GM12878 (cell line): ENCODE data around the gene MARCHF2. TPM values are rescaled to one million over a fixed set of nuclear protein-coding genes. Genes with fewer than 3 reads are reported as not detected.

Experiments used
- ATAC-seq: fragments of 200-7000 bp; cut with Tn5 transposase; 3 replicates; pipeline ENCODE4 v1.9.1; 2020; ENCODE audit warnings: mild to moderate bottlenecking, moderate library complexity
- BruUV-seq: library from RNA; stranded (reverse); fragments of 400-500 nt; replicated peaks from 2 replicates; lab custom pipeline; 2021; lab: Mats Ljungman, UMichigan
- CTCF ChIA-PET: fragments of 300-600 bp; sonication (Branson Sonifier 250); formaldehyde crosslinking; extraction: SDS; loops from one replicate; lab custom pipeline; 2021; ENCODE audit warnings: inconsistent platforms; lab: Yijun Ruan, JAX
- POLR2A ChIA-PET: fragments of 350-600 bp; formaldehyde crosslinking; extraction: SDS; loops from one replicate; lab custom pipeline; 2021; ENCODE audit warnings: inconsistent platforms; lab: Charles Lee
- RAD21 ChIA-PET: fragments of 300-600 bp; sonication (Branson Sonifier 250); formaldehyde crosslinking; loops from one replicate; lab custom pipeline; 2023; ENCODE audit warnings: antibody characterized with exemption; ENCODE audit not compliant: unreplicated experiment; lab: Charles Lee
- SMC1A ChIA-PET: fragments of 300-600 bp; sonication (Branson Sonifier 250); formaldehyde crosslinking; loops from one replicate; lab custom pipeline; 2023; ENCODE audit not compliant: unreplicated experiment, uncharacterized antibody; lab: Charles Lee
- DNase-seq: peaks from one replicate; pipeline ENCODE4 v3.0.0-alpha.2; 2011; ENCODE audit warnings: low read depth, low spot score
- FAIRE-seq: peaks from 3 replicates; lab custom pipeline; 2011; peaks lifted over from hg19 to GRCh38; lab: Jason Lieb, UNC
- H2AFZ ChIP-seq: 2 replicates; pipeline ENCODE4 v1.6.0; 2011; ENCODE audit warnings: low read depth, low read length, control low read depth; ENCODE audit not compliant: control insufficient read depth
- H3K27ac ChIP-seq: 2 replicates; pipeline ENCODE4 v1.5.1; 2011; ENCODE audit warnings: control low read depth; ENCODE audit not compliant: control insufficient read depth, insufficient read depth
- H3K27me3 ChIP-seq, 2 experiments: replicated peaks in 1 of 2; 2 replicates each; pipeline versions ENCODE4 v1.6.0 to v1.6.1; 2011; ENCODE audit warnings: low read length in 1 of 2; ENCODE audit not compliant: control insufficient read depth in 2 of 2, insufficient read depth in 2 of 2
- H3K36me3 ChIP-seq, 2 experiments: 2 replicates each; pipeline ENCODE4 v1.5.1; 2011; ENCODE audit warnings: low read length in 1 of 2; ENCODE audit not compliant: control insufficient read depth in 2 of 2, insufficient read depth in 2 of 2
- H3K4me1 ChIP-seq: 2 replicates; pipeline ENCODE4 v1.6.1; 2011; ENCODE audit warnings: mild to moderate bottlenecking, low read length, moderate library complexity, mixed read lengths; ENCODE audit not compliant: control insufficient read depth, insufficient read depth
- H3K4me2 ChIP-seq: 2 replicates; pipeline ENCODE4 v1.6.0; 2011; ENCODE audit warnings: control low read depth; ENCODE audit not compliant: control insufficient read depth, insufficient read depth
- H3K4me3 ChIP-seq: fragments of 200-600 bp; sonication (generic); 2 replicates; pipeline ENCODE4 v1.5.1; 2016
- H3K79me2 ChIP-seq: 2 replicates; pipeline ENCODE4 v1.6.0; 2011; ENCODE audit warnings: low read length; ENCODE audit not compliant: control insufficient read depth, insufficient read depth
- H3K9ac ChIP-seq: 2 replicates; pipeline ENCODE4 v1.8.0; 2011; ENCODE audit warnings: low read length, control low read depth, mixed read lengths; ENCODE audit not compliant: control insufficient read depth, insufficient read depth
- H3K9me3 ChIP-seq: replicated peaks from 3 replicates; pipeline ENCODE4 v1.5.1; 2011; ENCODE audit warnings: mild to moderate bottlenecking, low read length; ENCODE audit not compliant: control insufficient read depth, insufficient read depth
- H4K20me1 ChIP-seq: 2 replicates; pipeline ENCODE4 v1.6.0; 2011; ENCODE audit not compliant: control insufficient read depth, insufficient read depth
- BMI1 ChIP-seq: fragments of 450-650 bp; IDR thresholded peaks from 2 replicates; pipeline ENCODE4 v1.6.1; 2016; ENCODE audit warnings: mild to moderate bottlenecking, moderate library complexity, borderline replicate concordance
- CHD2 ChIP-seq: IDR thresholded peaks from 2 replicates; pipeline ENCODE4 v1.6.1; 2011; ENCODE audit warnings: low read depth, low read length, improper control_type of control experiment, borderline replicate concordance
- FOXK2 ChIP-seq: fragments of 450-650 bp; IDR thresholded peaks from 2 replicates; pipeline ENCODE4 v1.6.1; 2017; ENCODE audit warnings: mild to moderate bottlenecking, moderate library complexity
- JUND ChIP-seq: IDR thresholded peaks from 2 replicates; pipeline ENCODE4 v1.6.1; 2012; ENCODE audit warnings: low read depth, mild to moderate bottlenecking, low read length, improper control_type of control experiment, moderate library complexity
- KDM1A ChIP-seq: fragments of 200-600 bp; sonication (generic); IDR thresholded peaks from 2 replicates; pipeline ENCODE4 v1.6.1; 2016; ENCODE audit warnings: borderline replicate concordance
- SPI1 ChIP-seq: IDR thresholded peaks from 2 replicates; pipeline ENCODE4 v1.6.1; 2011; ENCODE audit warnings: low read depth, mild to moderate bottlenecking, low read length, moderate library complexity, borderline replicate concordance; ENCODE audit not compliant: insufficient read depth
- TARDBP ChIP-seq: IDR thresholded peaks from 2 replicates; pipeline ENCODE4 v1.6.1; 2016; ENCODE audit warnings: borderline replicate concordance
- WRNIP1 ChIP-seq: IDR thresholded peaks from 2 replicates; pipeline ENCODE4 v1.6.1; 2011; ENCODE audit warnings: low read depth, low read length, improper control_type of control experiment, borderline replicate concordance
- ZZZ3 ChIP-seq: IDR thresholded peaks from 2 replicates; pipeline ENCODE4 v1.6.1; 2011; ENCODE audit warnings: low read depth; ENCODE audit not compliant: control insufficient read depth, insufficient read length
- WGBS: methylation state at CpG from one replicate; pipeline ENCODE4 v1.1.6; 2016; ENCODE audit warnings: low lambda C conversion rate; ENCODE audit not compliant: insufficient replicate concordance, insufficient coverage; ENCODE audit errors: missing lambda C conversion rate; 5-methylcytosine and 5-hydroxymethylcytosine counted together
- in situ Hi-C: fragments of 300-500 bp; cut with MboI; formaldehyde crosslinking; loops from 9 replicates; pipeline ENCODE4 v1.14.3; 2018; ENCODE audit warnings: mixed read lengths
- intact Hi-C: fragments of 100-400 bp; cut with micrococcal nuclease; formaldehyde crosslinking; loops from one replicate; pipeline ENCODE4 v1.14.2; 2022; ENCODE audit not compliant: unreplicated experiment
- polyA plus RNA-seq, 11 experiments: library from polyadenylated mRNA; depleted of rRNA in 4 of 11; unstranded in 6 of 11; stranded (reverse) in 5 of 11; fragments of >200 nt; fragmentation: Nextera tagmentation in 4 of 11; fragmentation: Illumina TruSeq in 1 of 11; extraction: Ambion mirVana in 4 of 11; extraction: Trizol in 1 of 11; gene quantifications; 1 replicate in 1 of 11; 2 replicates in 10 of 11; pipeline versions ENCODE4 v1.2.1 to v1.2.3, GENCODE V29; 2011 to 2016; ENCODE audit warnings: inconsistent platforms in 2 of 11, missing spikeins in 2 of 11, low read depth in 1 of 11
- total RNA-seq, 4 experiments: library from RNA; depleted of rRNA in 3 of 4; stranded (reverse); fragments of >200 nt in 3 of 4; fragmentation: Illumina TruSeq in 1 of 4; extraction: Trizol in 1 of 4; gene quantifications; 2 replicates each; pipeline versions ENCODE4 v1.2.1 to v1.2.3, GENCODE V29; 2013 to 2021
- TF ChIP-seq, protein P1 (sequence below): fragments of 450-650 bp; IDR thresholded peaks from 2 replicates; pipeline ENCODE4 v1.6.1; 2017; ENCODE audit warnings: mild to moderate bottlenecking, low read depth, inconsistent platforms; ENCODE audit not compliant: poor library complexity, severe bottlenecking
- TF ChIP-seq, protein P2 (sequence below): fragments of 450-650 bp; IDR thresholded peaks from 2 replicates; pipeline ENCODE4 v1.6.1; 2016; ENCODE audit warnings: mild to moderate bottlenecking, moderate library complexity, borderline replicate concordance
- TF ChIP-seq, protein P3 (sequence below): fragments of 450-650 bp; formaldehyde crosslinking; IDR thresholded peaks from 2 replicates; pipeline ENCODE4 v1.4.0; 2020; ENCODE audit warnings: mild to moderate bottlenecking, moderate library complexity

Gene MARCHF2
- total and polyA plus RNA-seq, 10 of the 15 experiments (the other 5 are each of a cell fraction or from before 2014, with no cell fraction given): 1.6 to 30.3 (median 10.8) TPM

- TF ChIP-seq CHD2: no peak
Observed at GRCh38 chr19:8430650-8431049, 17.5 kb downstream of the MARCHF2 start (continued).

- intact Hi-C loops (no loop called here), in situ Hi-C loops (no loop called here)
- H3K4me1 ChIP-seq: no peaks in the 10 kb centered on the region
- 95% methylated on average over 12 of the region's 12 CpGs for WGBS
- no peak overlapping the region for H3K4me2 ChIP-seq
- no peaks in the 10 kb centered on the region for H4K20me1 ChIP-seq
- no peak overlapping the region for H3K4me3 ChIP-seq
- SMC1A ChIA-PET: no interaction called here
- CTCF ChIA-PET: interaction anchor here (0.5 kb wide), 1 partner anchor 19 kb away, joined by 3 read pairs; no protein-coding TSS in a partner anchor
- DNase-seq: no peak
- no peaks in the 10 kb centered on the region for H3K79me2 ChIP-seq
- no peaks in the 10 kb centered on the region for H3K9me3 ChIP-seq
- no TSS peak for BruUV-seq
- no peaks in the 10 kb centered on the region for H3K27me3 ChIP-seq
- no peak for ATAC-seq
- RAD21 ChIA-PET: no interaction called here
- H3K27ac ChIP-seq: no peak overlapping the region
- FAIRE-seq: no peak
- no peaks in the 10 kb centered on the region for H3K36me3 ChIP-seq
- POLR2A ChIA-PET: no interaction called here
- H2AFZ ChIP-seq: no peak overlapping the region
- no peak overlapping the region for H3K9ac ChIP-seq
- TF ChIP-seq SPI1: no peak
- no peak for TF ChIP-seq KDM1A
- TF ChIP-seq FOXK2: no peak
- no peak for TF ChIP-seq WRNIP1
- no peak for TF ChIP-seq BMI1
- TF ChIP-seq, protein P1, sequence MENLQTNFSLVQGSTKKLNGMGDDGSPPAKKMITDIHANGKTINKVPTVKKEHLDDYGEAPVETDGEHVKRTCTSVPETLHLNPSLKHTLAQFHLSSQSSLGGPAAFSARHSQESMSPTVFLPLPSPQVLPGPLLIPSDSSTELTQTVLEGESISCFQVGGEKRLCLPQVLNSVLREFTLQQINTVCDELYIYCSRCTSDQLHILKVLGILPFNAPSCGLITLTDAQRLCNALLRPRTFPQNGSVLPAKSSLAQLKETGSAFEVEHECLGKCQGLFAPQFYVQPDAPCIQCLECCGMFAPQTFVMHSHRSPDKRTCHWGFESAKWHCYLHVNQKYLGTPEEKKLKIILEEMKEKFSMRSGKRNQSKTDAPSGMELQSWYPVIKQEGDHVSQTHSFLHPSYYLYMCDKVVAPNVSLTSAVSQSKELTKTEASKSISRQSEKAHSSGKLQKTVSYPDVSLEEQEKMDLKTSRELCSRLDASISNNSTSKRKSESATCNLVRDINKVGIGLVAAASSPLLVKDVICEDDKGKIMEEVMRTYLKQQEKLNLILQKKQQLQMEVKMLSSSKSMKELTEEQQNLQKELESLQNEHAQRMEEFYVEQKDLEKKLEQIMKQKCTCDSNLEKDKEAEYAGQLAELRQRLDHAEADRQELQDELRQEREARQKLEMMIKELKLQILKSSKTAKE: no peak
- TF ChIP-seq JUND: no peak
- TF ChIP-seq, protein P2, sequence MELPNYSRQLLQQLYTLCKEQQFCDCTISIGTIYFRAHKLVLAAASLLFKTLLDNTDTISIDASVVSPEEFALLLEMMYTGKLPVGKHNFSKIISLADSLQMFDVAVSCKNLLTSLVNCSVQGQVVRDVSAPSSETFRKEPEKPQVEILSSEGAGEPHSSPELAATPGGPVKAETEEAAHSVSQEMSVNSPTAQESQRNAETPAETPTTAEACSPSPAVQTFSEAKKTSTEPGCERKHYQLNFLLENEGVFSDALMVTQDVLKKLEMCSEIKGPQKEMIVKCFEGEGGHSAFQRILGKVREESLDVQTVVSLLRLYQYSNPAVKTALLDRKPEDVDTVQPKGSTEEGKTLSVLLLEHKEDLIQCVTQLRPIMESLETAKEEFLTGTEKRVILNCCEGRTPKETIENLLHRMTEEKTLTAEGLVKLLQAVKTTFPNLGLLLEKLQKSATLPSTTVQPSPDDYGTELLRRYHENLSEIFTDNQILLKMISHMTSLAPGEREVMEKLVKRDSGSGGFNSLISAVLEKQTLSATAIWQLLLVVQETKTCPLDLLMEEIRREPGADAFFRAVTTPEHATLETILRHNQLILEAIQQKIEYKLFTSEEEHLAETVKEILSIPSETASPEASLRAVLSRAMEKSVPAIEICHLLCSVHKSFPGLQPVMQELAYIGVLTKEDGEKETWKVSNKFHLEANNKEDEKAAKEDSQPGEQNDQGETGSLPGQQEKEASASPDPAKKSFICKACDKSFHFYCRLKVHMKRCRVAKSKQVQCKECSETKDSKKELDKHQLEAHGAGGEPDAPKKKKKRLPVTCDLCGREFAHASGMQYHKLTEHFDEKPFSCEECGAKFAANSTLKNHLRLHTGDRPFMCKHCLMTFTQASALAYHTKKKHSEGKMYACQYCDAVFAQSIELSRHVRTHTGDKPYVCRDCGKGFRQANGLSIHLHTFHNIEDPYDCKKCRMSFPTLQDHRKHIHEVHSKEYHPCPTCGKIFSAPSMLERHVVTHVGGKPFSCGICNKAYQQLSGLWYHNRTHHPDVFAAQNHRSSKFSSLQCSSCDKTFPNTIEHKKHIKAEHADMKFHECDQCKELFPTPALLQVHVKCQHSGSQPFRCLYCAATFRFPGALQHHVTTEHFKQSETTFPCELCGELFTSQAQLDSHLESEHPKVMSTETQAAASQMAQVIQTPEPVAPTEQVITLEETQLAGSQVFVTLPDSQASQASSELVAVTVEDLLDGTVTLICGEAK: no peak
- TF ChIP-seq, protein P3, sequence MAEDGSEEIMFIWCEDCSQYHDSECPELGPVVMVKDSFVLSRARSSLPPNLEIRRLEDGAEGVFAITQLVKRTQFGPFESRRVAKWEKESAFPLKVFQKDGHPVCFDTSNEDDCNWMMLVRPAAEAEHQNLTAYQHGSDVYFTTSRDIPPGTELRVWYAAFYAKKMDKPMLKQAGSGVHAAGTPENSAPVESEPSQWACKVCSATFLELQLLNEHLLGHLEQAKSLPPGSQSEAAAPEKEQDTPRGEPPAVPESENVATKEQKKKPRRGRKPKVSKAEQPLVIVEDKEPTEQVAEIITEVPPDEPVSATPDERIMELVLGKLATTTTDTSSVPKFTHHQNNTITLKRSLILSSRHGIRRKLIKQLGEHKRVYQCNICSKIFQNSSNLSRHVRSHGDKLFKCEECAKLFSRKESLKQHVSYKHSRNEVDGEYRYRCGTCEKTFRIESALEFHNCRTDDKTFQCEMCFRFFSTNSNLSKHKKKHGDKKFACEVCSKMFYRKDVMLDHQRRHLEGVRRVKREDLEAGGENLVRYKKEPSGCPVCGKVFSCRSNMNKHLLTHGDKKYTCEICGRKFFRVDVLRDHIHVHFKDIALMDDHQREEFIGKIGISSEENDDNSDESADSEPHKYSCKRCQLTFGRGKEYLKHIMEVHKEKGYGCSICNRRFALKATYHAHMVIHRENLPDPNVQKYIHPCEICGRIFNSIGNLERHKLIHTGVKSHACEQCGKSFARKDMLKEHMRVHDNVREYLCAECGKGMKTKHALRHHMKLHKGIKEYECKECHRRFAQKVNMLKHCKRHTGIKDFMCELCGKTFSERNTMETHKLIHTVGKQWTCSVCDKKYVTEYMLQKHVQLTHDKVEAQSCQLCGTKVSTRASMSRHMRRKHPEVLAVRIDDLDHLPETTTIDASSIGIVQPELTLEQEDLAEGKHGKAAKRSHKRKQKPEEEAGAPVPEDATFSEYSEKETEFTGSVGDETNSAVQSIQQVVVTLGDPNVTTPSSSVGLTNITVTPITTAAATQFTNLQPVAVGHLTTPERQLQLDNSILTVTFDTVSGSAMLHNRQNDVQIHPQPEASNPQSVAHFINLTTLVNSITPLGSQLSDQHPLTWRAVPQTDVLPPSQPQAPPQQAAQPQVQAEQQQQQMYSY: no peak
- no peak for TF ChIP-seq TARDBP
- TF ChIP-seq ZZZ3: no peak
Observed at GRCh38 chr19:8438236-8438635, 25.1 kb downstream of the MARCHF2 start.
